ENCODE results near the gene NRXN3. TPM values are rescaled to one million over a fixed set of nuclear protein-coding genes. Genes with fewer than 3 reads are reported as not detected.

The NRXN3 gene
- total RNA-seq, 4 donors from 2014 or later = 0.56 to 1.6 (median 1.1) TPM

GRCh38 chr14:78509516-78509915 is 339.3 kb downstream of the NRXN3 start:
- Histone ChIP-seq H3K4me3 (replicated peaks in 1 of 3) (no peak overlapping the region), H3K27ac (no peak overlapping the region), H3K4me1 (peaks cover 0 to 5% of the 10 kb centered on the region in 2 donors), H3K27me3 (no peaks in the 10 kb centered on the region), H3K36me3 (no peaks in the 10 kb centered on the region), H3K9me3 (no peaks in the 10 kb centered on the region)
- TF ChIP-seq, protein P1, sequence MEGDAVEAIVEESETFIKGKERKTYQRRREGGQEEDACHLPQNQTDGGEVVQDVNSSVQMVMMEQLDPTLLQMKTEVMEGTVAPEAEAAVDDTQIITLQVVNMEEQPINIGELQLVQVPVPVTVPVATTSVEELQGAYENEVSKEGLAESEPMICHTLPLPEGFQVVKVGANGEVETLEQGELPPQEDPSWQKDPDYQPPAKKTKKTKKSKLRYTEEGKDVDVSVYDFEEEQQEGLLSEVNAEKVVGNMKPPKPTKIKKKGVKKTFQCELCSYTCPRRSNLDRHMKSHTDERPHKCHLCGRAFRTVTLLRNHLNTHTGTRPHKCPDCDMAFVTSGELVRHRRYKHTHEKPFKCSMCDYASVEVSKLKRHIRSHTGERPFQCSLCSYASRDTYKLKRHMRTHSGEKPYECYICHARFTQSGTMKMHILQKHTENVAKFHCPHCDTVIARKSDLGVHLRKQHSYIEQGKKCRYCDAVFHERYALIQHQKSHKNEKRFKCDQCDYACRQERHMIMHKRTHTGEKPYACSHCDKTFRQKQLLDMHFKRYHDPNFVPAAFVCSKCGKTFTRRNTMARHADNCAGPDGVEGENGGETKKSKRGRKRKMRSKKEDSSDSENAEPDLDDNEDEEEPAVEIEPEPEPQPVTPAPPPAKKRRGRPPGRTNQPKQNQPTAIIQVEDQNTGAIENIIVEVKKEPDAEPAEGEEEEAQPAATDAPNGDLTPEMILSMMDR (IDR thresholded peaks at IDR 0.05) = no peak
- no peak for TF ChIP-seq POLR2A (IDR thresholded peaks at IDR 0.05)
- intact Hi-C loops (cut with DNase I) = no loop called here
- 60 to 70% methylated on average over 2 of the region's 2 CpGs for WGBS, 2 donors
- no peak for DNase-seq

- Histone ChIP-seq H3K27me3 (no peaks in the 10 kb centered on the region), H3K9me3 (no peaks in the 10 kb centered on the region), H3K36me3 (no peaks in the 10 kb centered on the region), H3K4me1 (peaks cover 0 to 5% of the 10 kb centered on the region in 2 donors), H3K27ac (no peak overlapping the region), H3K4me3 (replicated peaks in 1 of 3) (no peak overlapping the region)
- no peak for TF ChIP-seq POLR2A (IDR thresholded peaks at IDR 0.05)
- TF ChIP-seq, protein P1 (IDR thresholded peaks at IDR 0.05) = no peak
- 96 to 97% methylated on average over 2 of the region's 2 CpGs for WGBS, 2 donors
- no peak for DNase-seq
- intact Hi-C loops (cut with DNase I) = no loop called here
Measured at GRCh38 chr14:78512021-78512420, 341.8 kb downstream of the NRXN3 start.

DNA sequence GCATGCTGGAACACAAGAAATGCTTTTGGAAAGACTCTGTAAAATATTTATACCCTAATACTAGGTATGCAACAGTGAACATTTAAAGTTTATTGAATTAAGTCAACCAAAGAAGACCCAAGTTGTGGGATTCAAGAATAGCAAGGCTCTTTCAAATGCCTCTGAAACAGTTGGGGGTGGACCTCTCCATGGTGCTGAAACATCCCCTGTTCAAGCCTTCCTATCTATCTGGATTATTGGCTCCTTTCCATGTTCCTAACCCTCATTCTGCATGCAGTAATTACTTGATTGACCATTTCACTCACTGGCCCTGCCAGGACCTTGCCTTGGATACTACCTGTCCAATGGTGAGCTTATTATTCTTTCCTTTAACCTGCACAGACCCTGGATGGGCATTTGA is 349.7 kb downstream of the NRXN3 start:
- H3K27me3 ChIP-seq = no peaks in the 10 kb centered on the region
- H3K36me3 ChIP-seq = no peaks in the 10 kb centered on the region
- H3K4me3 ChIP-seq (replicated peaks in 1 of 3) = no peak overlapping the region
- no peaks in the 10 kb centered on the region for H3K4me1 ChIP-seq
- H3K9me3 ChIP-seq = no peaks in the 10 kb centered on the region
- no peak for TF ChIP-seq POLR2A (IDR thresholded peaks at IDR 0.05)
- TF ChIP-seq, protein P1 (IDR thresholded peaks at IDR 0.05) = no peak
- intact Hi-C loops (cut with DNase I) = no loop called here
- DNase-seq = peak; percentile 7 to 46
- no peak overlapping the region for H3K27ac ChIP-seq

DNA sequence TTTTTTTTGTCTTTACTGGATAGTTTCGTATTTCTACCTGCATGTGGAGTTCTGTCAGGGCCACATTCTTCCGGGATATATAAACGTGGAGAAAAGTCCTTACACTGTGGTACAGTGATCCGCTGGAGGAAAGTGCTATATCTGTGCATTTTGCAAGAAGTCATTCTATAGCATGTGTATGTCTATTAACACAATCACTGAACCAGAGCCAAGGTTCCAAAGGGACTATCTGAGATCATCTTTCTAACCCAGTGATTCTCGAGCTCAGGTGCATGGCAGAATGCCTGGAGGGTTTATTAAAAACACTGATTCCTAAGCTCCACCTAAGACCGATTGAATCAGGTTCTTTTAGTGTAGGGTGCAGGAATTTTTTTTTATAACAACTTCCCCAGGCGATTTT is 354.0 kb downstream of the NRXN3 start:
- no peaks in the 10 kb centered on the region for H3K4me1 ChIP-seq
- intact Hi-C loops (cut with DNase I) = no loop called here
- 65 to 72% methylated on average over 7 of the region's 7 CpGs for WGBS, 2 donors
- no peak overlapping the region for H3K4me3 ChIP-seq (replicated peaks in 1 of 3)
- no peaks in the 10 kb centered on the region for H3K36me3 ChIP-seq
- TF ChIP-seq, protein P1 (IDR thresholded peaks at IDR 0.05) = no peak
- no peak for TF ChIP-seq POLR2A (IDR thresholded peaks at IDR 0.05)
- no peaks in the 10 kb centered on the region for H3K27me3 ChIP-seq
- H3K9me3 ChIP-seq = no peaks in the 10 kb centered on the region
- H3K27ac ChIP-seq = no peak overlapping the region
- DNase-seq = no peak

GRCh38 chr14:78524766-78525165 is 354.6 kb downstream of the NRXN3 start:
- no peaks in the 10 kb centered on the region for H3K36me3 ChIP-seq
- no peak overlapping the region for H3K27ac ChIP-seq
- H3K27me3 ChIP-seq = no peaks in the 10 kb centered on the region
- no peak for DNase-seq
- 39 to 46% methylated on average over 5 of the region's 5 CpGs for WGBS, 2 donors
- intact Hi-C loops (cut with DNase I) = no loop called here
- H3K4me3 ChIP-seq (replicated peaks in 1 of 3) = no peak overlapping the region
- no peaks in the 10 kb centered on the region for H3K4me1 ChIP-seq
- no peak for TF ChIP-seq POLR2A (IDR thresholded peaks at IDR 0.05)
- TF ChIP-seq, protein P1 (IDR thresholded peaks at IDR 0.05) = no peak
- H3K9me3 ChIP-seq = no peaks in the 10 kb centered on the region
